ENCODE data around the gene SMC6. TPM values are rescaled to one million over a fixed set of nuclear protein-coding genes. Genes with fewer than 3 reads are reported as not detected.

SMC6 gene
- polyA plus RNA-seq, 1 donor (not counting 4 experiments of a cell fraction or from before 2014, with no cell fraction given), result 24.4 TPM

- no peak overlapping the region for H3K4me3 ChIP-seq (ENCODE audit: control insufficient read depth in 2 of 3, extremely low read depth in 1 of 3, insufficient read depth in 2 of 3, low read depth in 1 of 3, low read length in 3 of 3)
- dilution Hi-C loops (cut with MboI; ENCODE audit: extremely low pct_ligation_motif_present, low sequenced_read_pairs), result no loop called here
- H4K20me1 ChIP-seq (ENCODE audit: control insufficient read depth, extremely low read depth, insufficient read depth, low read length), result no peaks in the 10 kb centered on the region
- no peaks in the 10 kb centered on the region for H3K4me1 ChIP-seq (ENCODE audit: control insufficient read depth, extremely low read depth, insufficient read depth, low read length)
- FAIRE-seq (peak; percentile 20), DNase-seq (ENCODE audit: low read depth, low spot score) (no peak)
- no peak overlapping the region for H3K9ac ChIP-seq (ENCODE audit: control insufficient read depth, extremely low read depth, insufficient read depth, low read length)
- H3K4me2 ChIP-seq (ENCODE audit: control insufficient read depth, extremely low read depth, insufficient read depth, low read depth, low read length), result no peak overlapping the region
- no peak overlapping the region for H3K27ac ChIP-seq (ENCODE audit: control insufficient read depth, insufficient read depth, low read length)
- TF ChIP-seq CTCF (optimal IDR thresholded peaks at IDR 0.05 in 1 of 3, IDR thresholded peaks at IDR 0.05 in 1 of 3, conservative IDR thresholded peaks at IDR 0.05 in 1 of 3; ENCODE audit: extremely low read depth in 1 of 3, insufficient read depth in 2 of 3, low read length in 3 of 3) (no peak), EZH2 (IDR thresholded peaks at IDR 0.05; ENCODE audit: low read length) (no peak)
- no peak overlapping the region for H2AFZ ChIP-seq (ENCODE audit: control insufficient read depth, low read length)
- peaks cover 5 to 22% of the 10 kb centered on the region in 2 experiments for H3K36me3 ChIP-seq (ENCODE audit: control insufficient read depth in 2 of 2, extremely low read depth in 1 of 2, insufficient read depth in 2 of 2, low read length in 2 of 2)
- no peaks in the 10 kb centered on the region for H3K9me1 ChIP-seq (ENCODE audit: control insufficient read depth, extremely low read depth, insufficient read depth, low read length)
- H3K9me3 ChIP-seq (ENCODE audit: control insufficient read depth, low read depth, low read length), result no peaks in the 10 kb centered on the region
- no peaks in the 10 kb centered on the region for H3K79me2 ChIP-seq (ENCODE audit: control insufficient read depth, insufficient read depth, low read length)
- H3K27me3 ChIP-seq (ENCODE audit: control insufficient read depth, extremely low read depth, insufficient read depth, low read length), result no peaks in the 10 kb centered on the region
These were observed 90.9 kb downstream of the SMC6 start for GRCh38 chr2:17662723-17663122.

GRCh38 chr2:17661460-17661859 lies 92.2 kb downstream of the SMC6 start:
- H4K20me1 ChIP-seq (ENCODE audit: control insufficient read depth, extremely low read depth, insufficient read depth, low read length), result no peaks in the 10 kb centered on the region
- H3K36me3 ChIP-seq (ENCODE audit: control insufficient read depth in 2 of 2, extremely low read depth in 1 of 2, insufficient read depth in 2 of 2, low read length in 2 of 2), result peaks cover 5 to 16% of the 10 kb centered on the region in 2 experiments
- FAIRE-seq (no peak), DNase-seq (ENCODE audit: low read depth, low spot score) (no peak)
- H3K79me2 ChIP-seq (ENCODE audit: control insufficient read depth, insufficient read depth, low read length), result no peaks in the 10 kb centered on the region
- no peak overlapping the region for H3K9ac ChIP-seq (ENCODE audit: control insufficient read depth, extremely low read depth, insufficient read depth, low read length)
- H3K9me1 ChIP-seq (ENCODE audit: control insufficient read depth, extremely low read depth, insufficient read depth, low read length), result no peaks in the 10 kb centered on the region
- no peak overlapping the region for H3K4me2 ChIP-seq (ENCODE audit: control insufficient read depth, extremely low read depth, insufficient read depth, low read depth, low read length)
- TF ChIP-seq CTCF (optimal IDR thresholded peaks at IDR 0.05 in 1 of 3, IDR thresholded peaks at IDR 0.05 in 1 of 3, conservative IDR thresholded peaks at IDR 0.05 in 1 of 3; ENCODE audit: extremely low read depth in 1 of 3, insufficient read depth in 2 of 3, low read length in 3 of 3), result no peak
- no peak for TF ChIP-seq EZH2 (IDR thresholded peaks at IDR 0.05; ENCODE audit: low read length)
- H2AFZ ChIP-seq (ENCODE audit: control insufficient read depth, low read length), result no peak overlapping the region
- H3K27ac ChIP-seq (ENCODE audit: control insufficient read depth, insufficient read depth, low read length), result no peak overlapping the region
- no peaks in the 10 kb centered on the region for H3K27me3 ChIP-seq (ENCODE audit: control insufficient read depth, extremely low read depth, insufficient read depth, low read length)
- no peak overlapping the region for H3K4me3 ChIP-seq (ENCODE audit: control insufficient read depth in 2 of 3, extremely low read depth in 1 of 3, insufficient read depth in 2 of 3, low read depth in 1 of 3, low read length in 3 of 3)
- dilution Hi-C loops (cut with MboI; ENCODE audit: extremely low pct_ligation_motif_present, low sequenced_read_pairs), result no loop called here
- H3K9me3 ChIP-seq (ENCODE audit: control insufficient read depth, low read depth, low read length), result no peaks in the 10 kb centered on the region
- H3K4me1 ChIP-seq (ENCODE audit: control insufficient read depth, extremely low read depth, insufficient read depth, low read length), result no peaks in the 10 kb centered on the region
